Stimulated activated CD4-positive, alpha-beta T cell treated with anti-CD3 and anti-CD28 coated beads, Interleukin-2, amount 100 ng/mL, for 48 hours (primary cell): Measurements from ENCODE around the gene HPD.
"Not testable (repeated sequence)": the region's sequence is repeated elsewhere in the genome, so short reads cannot be mapped to it uniquely, and the experiment has no call there.

Experiments used
- DNase-seq, 2 donors: peaks; one replicate each; pipeline ENCODE4 v3.0.0-alpha.2; 2020

Gene HPD

DNA sequence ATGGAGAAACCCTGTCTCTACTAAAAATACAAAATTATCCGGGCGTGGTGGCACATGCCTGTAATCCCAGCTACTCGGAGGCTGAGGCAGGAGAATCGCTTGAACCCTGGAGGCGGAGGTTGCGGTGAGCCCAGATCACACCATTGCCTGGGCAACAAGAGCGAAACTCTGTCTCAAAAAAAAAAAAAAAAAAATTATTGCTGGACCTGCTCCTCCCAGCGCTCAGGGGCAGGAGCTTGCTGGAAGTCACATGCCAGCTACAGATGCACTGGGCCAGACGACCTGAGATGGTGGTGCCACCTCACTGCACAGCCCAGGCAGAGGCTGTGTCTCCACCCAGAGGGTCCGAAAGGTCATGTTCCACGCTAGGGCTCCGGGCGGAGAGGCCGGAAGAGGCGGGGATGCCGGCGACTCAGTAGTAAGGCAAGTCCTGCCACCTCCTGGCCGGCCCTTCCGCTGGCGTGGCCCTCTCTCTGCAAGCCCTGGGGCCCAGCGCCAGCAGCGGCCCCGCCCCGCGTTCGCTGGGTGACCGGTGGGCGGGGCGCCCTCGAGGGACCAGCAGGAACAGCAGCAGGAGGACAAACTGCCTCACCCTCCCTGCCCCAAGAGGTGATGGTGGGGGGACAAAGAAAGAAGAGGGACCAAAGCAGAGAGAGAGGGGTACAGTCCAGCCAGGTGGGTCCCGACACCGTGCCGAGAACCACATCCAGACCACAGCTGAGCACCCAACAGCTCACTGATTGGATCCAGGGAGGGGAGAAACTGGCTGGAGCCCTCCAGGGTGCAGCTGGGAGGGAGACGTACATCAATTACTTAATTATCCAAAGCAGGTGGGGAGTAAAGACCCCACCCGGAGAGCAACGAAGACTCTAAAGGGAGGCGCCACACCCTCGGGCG lies 61.6 kb downstream of the HPD start:
- no peak for DNase-seq

DNA sequence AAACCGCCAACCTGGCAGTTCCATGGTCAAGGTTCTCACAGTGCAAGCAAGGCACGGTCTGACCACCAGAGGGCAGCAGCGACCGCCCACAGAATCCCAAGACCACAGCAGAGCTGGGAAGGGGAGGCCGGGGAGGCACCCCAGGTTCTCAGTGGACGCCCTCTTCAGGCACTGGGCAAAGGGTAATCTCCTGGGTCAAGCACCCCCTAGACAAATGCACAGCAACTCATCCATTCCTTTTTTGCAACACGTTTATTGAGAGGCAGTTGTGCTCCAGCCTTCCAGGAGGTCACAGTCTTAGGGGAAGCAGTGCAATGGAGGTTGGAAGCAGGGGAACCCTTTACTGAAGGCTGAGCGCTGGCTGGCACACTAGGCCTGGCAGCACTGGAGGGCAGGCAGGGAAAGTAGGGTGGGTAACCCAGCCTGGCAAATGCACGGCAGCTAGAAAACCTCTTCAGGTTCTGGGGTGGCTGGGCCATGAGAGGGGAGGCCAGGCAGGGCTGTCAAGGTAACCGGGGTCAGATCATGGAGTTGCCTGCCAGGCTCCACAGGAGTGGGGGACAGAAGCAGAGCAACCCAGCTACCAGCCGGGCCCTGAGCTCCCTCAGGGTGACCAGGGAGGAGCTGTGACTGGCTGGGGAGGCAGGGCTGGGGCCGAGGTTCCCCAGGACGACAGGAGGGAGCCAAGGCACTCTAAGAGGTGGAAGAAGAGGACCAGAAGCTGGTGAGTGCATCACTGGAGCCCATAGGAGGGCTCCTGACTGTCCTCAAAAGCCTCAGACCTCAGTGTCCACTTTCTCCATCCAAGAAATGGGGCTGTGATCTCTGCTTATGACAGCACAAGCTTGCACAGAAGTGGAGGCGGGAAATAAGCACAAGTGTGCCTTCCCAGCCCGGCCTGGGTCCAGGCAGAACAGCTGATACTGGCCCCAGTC lies 63.4 kb downstream of the HPD start:
- peak; percentile 84 to 85 for DNase-seq

DNA sequence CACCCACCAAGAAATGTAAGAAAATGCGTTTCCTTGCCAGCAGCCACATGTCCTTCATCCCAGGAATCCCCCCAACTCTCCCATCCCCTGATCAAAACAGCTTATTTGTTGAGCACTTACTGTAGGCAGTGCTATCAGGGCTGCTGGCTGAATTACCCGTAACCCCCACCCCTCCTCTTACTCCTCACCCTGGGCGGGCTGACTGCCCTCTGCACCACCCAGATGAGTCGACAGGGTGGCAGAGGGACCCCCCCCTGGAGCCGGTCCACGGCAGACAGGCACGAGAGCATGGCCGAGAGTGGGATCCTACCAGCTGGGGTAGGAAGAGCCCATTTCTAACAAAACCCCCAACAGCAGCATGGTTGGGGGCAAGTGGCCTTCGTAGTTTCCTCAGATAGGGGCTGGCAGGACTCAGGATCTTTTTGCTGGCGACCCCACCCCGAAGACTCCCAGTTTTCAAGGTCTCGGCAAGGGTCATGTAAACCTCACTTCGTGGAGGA lies 64.1 kb downstream of the HPD start:
- peak in 1 of 2 donors; percentile 36 for DNase-seq

DNA sequence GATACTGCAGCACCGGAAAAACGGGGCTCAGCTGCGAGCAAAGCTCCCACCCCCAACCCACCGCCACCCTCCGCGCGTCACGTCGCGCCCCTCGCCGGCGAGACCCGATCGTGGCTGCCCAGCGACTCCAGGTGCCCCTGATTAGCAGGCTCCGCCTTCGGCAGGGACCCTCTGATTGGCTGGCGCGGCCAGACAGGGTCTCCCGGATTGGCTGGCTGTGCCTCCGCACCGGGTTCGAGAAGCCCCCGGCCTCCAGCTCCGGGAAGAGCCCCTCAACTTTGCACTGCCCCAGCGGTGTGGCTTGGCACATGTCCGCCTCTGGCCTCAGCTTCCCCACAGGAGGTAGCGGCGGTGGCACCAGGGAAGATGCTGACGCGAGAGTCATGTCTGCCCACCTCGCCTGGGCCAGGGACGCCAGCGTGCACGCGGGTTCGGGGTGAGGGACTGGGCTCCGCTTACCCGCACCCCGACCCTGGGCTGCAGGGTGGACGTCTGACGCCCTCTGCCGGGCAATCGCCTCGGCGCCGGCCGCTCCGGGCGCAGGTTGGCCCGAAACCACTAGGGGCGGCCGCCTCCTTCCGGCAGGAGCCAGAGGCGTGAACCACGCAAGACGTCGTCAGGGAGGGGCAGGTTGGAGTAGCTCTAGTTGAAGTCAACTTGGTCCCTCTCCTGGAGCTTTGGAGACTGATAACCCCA lies 64.7 kb downstream of the HPD start:
- peak; percentile 95 for DNase-seq

DNA sequence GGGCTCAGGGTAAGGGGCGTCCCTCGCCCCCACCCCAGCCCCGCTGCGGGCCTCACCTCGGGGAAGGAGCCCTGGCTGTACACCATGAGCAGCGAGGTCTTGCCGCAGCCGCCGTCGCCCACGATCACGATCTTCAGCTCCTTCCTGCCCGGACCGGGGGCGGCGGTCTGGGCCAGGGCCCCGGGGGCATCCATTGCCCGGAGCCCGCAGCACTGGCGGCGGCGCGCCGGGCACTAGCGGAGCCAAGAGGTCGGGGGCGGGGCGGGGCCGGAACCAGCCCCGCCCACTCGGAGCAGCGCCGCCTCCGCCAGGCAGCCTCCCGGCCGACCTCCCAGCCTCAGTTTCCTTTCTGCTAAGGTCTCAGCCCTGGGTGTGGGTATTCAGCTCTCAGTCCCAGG lies 65.2 kb downstream of the HPD start, which contains the start of gene RHOF:
RHOF (minus strand) TSS at position 249 of the 398 bp plus-strand sequence; CDS start at position 194, 55 bp downstream.
- peak in 1 of 2 donors; percentile 73 for DNase-seq

DNA sequence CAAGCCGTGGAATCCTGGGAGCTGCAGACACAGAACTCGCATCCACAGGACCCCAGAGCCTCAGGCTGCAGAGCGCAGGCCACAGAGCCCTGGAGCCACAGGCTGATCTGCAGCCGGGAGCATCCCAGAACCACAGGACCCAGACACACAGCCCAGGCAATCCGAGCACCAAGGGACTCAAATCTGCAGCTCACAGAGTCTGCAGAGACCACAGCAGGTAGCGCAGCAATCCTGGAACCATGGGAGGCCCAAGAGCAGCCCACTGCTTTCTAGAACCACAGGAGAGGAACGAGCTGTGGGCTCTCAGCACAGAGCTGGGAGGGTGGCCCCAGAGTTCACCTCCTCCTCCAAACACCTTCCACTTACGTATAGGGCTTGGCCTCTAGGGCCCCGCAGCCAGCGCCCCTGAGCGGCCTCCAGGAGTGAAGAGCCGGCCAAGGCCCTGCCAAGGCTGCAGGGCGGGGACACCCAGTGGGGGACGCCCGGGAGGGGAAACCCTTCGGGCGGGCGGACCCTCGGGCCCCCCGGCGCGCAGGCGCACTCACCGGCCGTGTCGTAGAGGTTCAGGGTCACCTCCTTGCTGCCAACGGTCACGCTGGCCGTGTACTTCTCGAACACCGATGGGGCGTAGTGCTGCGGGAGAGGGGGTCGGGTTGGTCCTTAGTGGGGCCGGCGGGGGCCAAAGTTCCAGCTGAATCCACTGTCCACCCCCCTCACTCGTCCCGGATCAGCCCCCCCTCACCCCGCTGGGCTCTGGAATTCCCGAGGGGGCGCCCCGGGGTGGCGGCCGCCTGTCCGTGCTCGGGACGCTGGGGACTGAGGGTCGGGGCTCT lies 65.8 kb downstream of the HPD start:
- DNase-seq, result peak in 1 of 2 donors; percentile 41

DNA sequence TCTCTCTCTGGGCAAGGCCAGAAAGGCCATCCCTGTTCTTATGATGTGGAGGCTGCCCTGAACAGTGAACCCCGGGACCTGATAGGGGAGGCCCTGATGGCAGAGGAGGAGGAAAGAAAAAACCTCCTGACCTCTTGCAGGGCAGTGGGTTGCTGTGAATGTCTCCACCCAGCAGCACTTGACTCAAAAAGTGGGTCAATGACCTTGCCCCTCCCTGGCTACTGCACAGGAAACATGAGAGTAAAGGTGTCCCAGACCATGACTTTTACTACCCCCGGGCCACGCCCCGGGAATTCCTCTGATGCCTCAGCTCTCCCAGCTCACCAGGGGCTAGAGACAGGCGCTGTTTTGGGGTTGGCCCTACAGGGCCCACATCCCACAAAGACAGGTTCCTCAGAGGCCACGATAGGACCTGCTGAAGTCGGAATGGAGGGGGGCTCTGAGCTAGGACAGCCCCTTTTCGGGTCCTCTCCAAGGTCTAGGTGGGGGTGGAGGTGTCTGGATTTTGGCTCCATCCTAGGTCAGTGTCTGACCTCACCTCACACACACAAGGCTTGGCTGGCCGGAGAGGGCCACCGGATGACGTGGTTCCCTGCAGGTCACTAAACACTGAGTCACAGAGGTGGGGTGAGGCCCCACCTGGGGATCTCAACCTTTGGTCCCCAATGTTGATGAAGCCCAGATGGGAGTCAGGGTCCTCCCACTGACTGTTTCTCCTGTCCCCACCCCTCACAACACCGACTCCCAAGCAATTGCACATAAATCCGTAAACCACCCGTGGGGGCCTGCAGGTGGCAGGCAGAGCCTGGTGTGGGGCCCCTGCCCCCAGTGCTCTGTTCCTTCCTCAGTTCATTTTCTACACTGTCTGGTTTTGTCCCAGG lies 66.7 kb downstream of the HPD start:
- DNase-seq, result no peak

DNA sequence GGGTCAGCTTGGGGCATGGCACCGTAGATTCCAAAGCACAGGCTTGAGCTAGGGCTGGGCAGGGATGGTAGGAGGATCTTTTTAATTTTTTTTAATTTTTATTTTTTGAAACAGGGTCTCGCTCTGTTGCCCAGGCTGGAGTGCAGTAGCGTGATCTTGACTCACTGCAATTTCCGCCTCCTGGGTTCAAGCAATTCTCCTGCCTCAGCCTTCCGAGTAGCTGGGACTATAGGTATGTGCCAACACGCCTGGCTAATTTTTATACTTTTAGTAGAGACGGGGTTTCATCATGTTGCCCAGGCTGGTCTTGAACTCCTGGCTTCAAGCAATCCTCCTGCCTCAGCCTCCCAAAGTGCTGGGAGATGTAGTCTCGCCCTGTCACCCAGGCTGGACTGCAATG lies 67.9 kb downstream of the HPD start:
- not testable (repeated sequence) for DNase-seq

DNA sequence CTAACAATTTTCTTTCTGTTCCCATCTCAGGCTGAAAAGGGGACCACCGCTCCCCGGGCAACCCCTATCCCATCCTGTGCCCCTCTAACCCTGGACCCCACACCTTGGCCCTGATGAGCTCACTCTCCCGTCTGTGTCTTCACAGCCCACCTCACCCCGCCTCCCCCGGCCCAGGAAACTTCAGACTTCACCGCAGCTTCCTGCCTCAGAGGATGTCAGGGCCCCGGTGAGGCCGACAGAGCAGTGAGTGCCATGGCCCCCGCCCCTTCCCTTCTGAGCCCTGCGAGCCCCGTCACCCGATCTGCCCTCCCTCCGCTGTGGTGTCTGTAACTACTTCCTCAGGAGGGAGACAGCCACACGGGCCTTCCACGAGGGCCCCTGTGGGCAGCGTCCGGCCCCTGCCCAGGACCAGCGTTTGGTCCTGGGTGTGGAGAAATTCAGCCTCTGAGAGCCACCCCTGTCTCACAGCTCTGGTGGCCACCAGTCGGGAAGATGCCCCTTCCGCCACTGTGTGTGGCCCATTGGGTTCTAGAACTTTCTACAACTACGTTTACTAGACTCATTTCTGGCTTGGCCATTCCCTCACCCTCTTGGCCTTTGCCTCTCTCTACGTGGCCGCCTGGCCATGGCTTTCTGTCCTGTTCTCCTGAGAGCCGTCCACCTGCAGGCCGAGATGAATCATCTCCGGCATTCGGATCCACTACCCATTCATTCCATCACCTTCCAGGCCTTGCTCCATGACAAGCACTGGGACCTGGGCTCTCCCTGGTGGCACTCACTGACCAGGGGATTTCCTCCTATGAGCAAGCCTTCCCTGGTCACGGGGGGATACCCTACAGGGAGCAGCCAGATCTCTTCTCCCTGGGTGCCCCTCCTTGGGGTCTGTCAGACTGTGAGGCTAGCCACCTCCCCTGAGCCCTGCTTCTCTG lies 68.6 kb downstream of the HPD start:
- peak; percentile 75 to 86 for DNase-seq
